Measurements from ENCODE around the gene KIAA1614. TPM values are rescaled to one million over a fixed set of nuclear protein-coding genes. Genes with fewer than 3 reads are reported as not detected.

KIAA1614 gene
- total RNA-seq, 1 experiment from 2014 or later = 3.3 TPM

- Mint-ChIP-seq H3K36me3 (peaks cover 36% of the 10 kb centered on the region), H3K27ac (no peak overlapping the region), H3K4me3 (no peak overlapping the region), H3K9me3 (no peaks in the 10 kb centered on the region), H3K27me3 (ENCODE audit: low read depth) (no peaks in the 10 kb centered on the region), H3K4me1 (no peaks in the 10 kb centered on the region)
- no peak for TF ChIP-seq ZNF121 (CRISPR knock-in tag; IDR thresholded peaks at IDR 0.05)
- no peak for TF ChIP-seq SMAD4 (CRISPR knock-in tag; IDR thresholded peaks at IDR 0.05)
- no peak for TF ChIP-seq FOXK1 (CRISPR knock-in tag; IDR thresholded peaks at IDR 0.05)
- no peak for TF ChIP-seq ZSCAN18 (CRISPR knock-in tag; IDR thresholded peaks at IDR 0.05)
- no peak for TF ChIP-seq ZNF671 (CRISPR knock-in tag; IDR thresholded peaks at IDR 0.05)
- TF ChIP-seq E2F4 (CRISPR knock-in tag; IDR thresholded peaks at IDR 0.05; ENCODE audit: borderline replicate concordance, low read depth) = no peak
- no peak for TF ChIP-seq ZBTB43 (CRISPR knock-in tag; IDR thresholded peaks at IDR 0.05)
- TF ChIP-seq ZNF232 (CRISPR knock-in tag; IDR thresholded peaks at IDR 0.05) = no peak
- TF ChIP-seq ZMAT4 (CRISPR knock-in tag; IDR thresholded peaks at IDR 0.05) = no peak
- no peak for DNase-seq (ENCODE audit: low spot score)
- ATAC-seq = no peak
- POLR2A ChIA-PET = no interaction called here
- CTCF ChIA-PET = interaction anchor here (1.1 to 1.9 kb wide), 4 partner anchors 9 to 85 kb away, joined by 3 to 7 read pairs (median 5); no protein-coding TSS in a partner anchor
Observed at GRCh38 chr1:180966744-180967536, 54.2 kb downstream of the KIAA1614 start.

- no peaks in the 10 kb centered on the region for H3K4me1 Mint-ChIP-seq
- H3K4me3 Mint-ChIP-seq = no peak overlapping the region
- ATAC-seq (no peak), DNase-seq (ENCODE audit: low spot score) (no peak)
- H3K27ac Mint-ChIP-seq = no peak overlapping the region
- no peaks in the 10 kb centered on the region for H3K27me3 Mint-ChIP-seq (ENCODE audit: low read depth)
- POLR2A ChIA-PET = no interaction called here
- peaks cover 40% of the 10 kb centered on the region for H3K36me3 Mint-ChIP-seq
- no peaks in the 10 kb centered on the region for H3K9me3 Mint-ChIP-seq
- CTCF ChIA-PET = interaction anchor here (1.1 to 1.9 kb wide), 3 partner anchors 47 to 86 kb away, joined by 3 to 7 read pairs (median 6); no protein-coding TSS in a partner anchor
- TF ChIP-seq IRF2 (CRISPR knock-in tag; IDR thresholded peaks at IDR 0.05; ENCODE audit: borderline replicate concordance, low read depth) (no peak), NFATC4 (CRISPR knock-in tag; IDR thresholded peaks at IDR 0.05) (no peak), CBFB (CRISPR knock-in tag; IDR thresholded peaks at IDR 0.05; ENCODE audit: low read depth) (no peak), STAT6 (CRISPR knock-in tag; conservative IDR thresholded peaks at IDR 0.05; ENCODE audit: low read depth) (no peak), SMAD3 (CRISPR knock-in tag; IDR thresholded peaks at IDR 0.05; ENCODE audit: borderline replicate concordance) (no peak), MLX (CRISPR knock-in tag; IDR thresholded peaks at IDR 0.05) (no peak), ZBTB21 (CRISPR knock-in tag; IDR thresholded peaks at IDR 0.05; ENCODE audit: borderline replicate concordance) (no peak), USF1 (CRISPR knock-in tag; IDR thresholded peaks at IDR 0.05) (no peak), MYBL2 (CRISPR knock-in tag; IDR thresholded peaks at IDR 0.05) (no peak), TP53 (CRISPR knock-in tag; IDR thresholded peaks at IDR 0.05) (no peak), ESRRA (CRISPR knock-in tag; IDR thresholded peaks at IDR 0.05; ENCODE audit: borderline replicate concordance) (no peak), CTCF (IDR thresholded peaks at IDR 0.05) (no peak), IRF1 (CRISPR knock-in tag; IDR thresholded peaks at IDR 0.05) (no peak)
Observed at GRCh38 chr1:180967558-180967957, 54.9 kb downstream of the KIAA1614 start.
